NK-92 (cell line): Measurements from ENCODE around the gene AASDH.
"Not testable (repeated sequence)": the region's sequence is repeated elsewhere in the genome, so short reads cannot be mapped to it uniquely, and the experiment has no call there.

ENCODE experiments used
- DNase-seq: peaks from one replicate; lab custom pipeline; 2025; ENCODE audit not compliant: unreplicated experiment; lab: John Stamatoyannopoulos, UW

The AASDH gene

DNA sequence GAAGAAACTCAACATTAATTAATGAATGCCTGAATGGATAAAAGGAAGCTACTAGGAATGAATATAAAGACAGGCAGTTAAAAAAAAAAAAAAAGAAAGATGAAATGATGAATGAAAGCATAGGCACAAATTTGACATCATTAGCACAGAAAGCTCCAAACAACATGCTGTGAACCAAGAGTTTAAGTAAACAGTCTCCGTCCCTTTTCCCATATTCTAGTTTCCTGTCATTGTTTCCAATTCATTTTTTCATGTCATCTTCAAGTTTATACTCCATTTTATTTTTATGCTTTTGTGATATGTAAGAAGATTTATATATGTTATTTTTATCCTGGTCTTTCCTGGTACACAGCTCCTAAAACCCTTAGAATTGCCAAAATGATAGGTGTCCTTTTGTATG, 17.7 kb upstream of the AASDH start:
- DNase-seq = no peak

DNA sequence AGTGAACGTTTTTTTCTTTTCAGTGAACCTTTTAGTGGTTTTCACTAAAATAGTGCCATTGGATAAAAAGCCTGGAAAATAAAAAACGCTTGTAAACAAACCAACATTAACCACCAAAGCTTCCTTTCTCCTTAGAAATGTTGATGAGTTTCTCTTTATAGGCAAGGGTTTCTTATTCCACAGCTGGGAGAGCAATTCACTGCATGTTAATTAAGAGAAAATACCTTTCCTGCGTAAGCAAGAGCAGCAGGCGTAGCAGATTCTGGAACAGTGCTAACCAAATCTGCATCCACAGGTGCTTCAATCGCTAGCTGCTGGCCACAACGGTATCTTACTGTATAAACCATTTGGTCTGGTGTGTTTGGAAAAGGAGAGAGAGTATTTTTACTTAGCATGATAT, 13.3 kb upstream of the AASDH start:
- DNase-seq = no peak

DNA sequence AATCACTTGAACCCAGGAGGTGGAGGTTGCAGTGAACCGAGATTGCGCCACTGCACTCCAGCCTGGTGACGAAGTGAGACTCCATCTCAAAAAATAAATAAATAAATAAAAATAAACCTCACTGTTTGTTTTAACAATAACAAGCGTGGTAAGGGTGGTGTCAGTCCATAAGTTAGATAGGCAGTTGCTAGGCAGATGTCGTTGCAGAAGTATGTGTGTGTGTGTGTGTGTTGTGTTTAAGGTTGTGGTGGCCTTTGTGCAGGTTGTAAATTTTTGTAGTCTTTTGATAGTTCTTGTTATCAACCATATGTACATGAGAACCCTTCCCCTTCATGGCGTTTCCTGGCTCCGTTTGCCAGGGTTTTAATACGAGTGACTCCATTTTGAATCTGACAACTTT, 4.0 kb upstream of the AASDH start:
- DNase-seq = no peak

DNA sequence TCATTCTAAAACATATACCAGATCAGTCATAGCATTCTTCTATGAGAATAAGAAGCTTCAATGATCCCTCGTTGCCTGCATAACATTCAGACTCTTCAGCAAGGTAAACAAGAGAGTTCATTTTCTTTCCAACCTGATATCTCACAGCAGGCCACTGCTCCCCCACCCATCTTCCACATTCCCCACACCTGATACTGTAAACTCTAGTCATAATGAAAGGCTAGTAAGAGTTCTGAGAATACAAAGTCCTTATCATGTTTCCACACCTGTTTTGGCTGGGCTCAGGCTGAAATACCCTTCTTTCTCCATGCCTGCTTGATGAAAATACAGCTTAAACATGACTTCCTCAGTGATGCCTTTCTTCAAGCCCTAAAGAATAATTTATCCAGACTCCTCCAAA, 2.3 kb upstream of the AASDH start:
- DNase-seq = no peak

DNA sequence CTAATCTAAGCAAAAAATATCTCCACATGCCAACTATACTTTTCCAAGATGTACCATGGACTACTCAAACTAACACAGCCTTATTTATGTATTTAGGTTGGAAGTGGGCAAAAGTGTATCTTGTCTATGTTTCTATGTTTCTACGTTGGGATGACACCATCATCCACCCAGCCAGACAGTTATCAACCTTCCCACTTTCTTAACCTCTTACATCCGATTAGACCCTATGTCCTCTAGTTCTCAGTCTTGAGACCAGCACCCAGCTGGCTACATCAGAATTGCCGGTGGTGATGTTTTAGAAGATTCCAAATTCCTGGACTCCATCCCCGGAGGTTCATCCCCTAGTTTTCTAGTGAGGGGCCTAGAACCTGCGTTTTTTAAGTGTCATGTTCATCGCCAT, 1.0 kb upstream of the AASDH start:
- DNase-seq = no peak

DNA sequence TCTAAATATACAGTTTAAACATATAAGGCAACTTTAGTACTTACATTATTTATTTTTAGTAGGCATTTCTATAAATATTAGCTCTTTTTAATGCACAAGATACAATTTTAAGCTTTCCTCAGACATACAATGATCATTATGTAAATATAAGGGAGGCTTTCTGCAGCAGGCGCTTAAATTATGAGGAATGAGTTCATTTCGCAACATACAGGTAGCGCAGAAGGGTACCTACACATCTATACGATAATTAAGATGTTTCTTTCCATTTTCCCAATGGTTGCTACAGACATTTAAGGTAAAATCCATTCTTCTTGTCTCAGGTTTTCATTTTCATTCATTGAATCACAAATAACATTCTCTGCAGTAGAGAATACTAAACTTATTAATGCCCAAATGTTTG, 1.2 kb downstream of the AASDH start:
- DNase-seq = no peak

DNA sequence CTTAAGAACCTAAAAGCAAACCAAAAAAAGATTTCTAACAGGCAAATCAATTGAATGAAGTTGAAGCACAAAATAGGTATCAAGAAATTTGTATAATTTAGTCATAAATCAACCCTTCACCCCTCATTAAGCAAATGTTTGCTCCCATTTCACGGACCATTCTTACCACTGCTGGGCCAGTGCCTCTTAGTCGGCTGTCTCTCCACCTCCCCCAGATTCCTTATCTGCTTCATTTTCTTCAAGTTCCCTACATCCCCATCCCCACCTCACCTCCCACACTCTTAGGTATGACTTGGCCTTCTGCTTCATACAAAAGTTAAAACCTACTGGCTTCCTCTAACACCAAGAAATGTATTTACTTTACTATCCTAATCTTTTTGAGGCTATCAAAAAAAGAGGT, 11.8 kb downstream of the AASDH start:
- no peak for DNase-seq

DNA sequence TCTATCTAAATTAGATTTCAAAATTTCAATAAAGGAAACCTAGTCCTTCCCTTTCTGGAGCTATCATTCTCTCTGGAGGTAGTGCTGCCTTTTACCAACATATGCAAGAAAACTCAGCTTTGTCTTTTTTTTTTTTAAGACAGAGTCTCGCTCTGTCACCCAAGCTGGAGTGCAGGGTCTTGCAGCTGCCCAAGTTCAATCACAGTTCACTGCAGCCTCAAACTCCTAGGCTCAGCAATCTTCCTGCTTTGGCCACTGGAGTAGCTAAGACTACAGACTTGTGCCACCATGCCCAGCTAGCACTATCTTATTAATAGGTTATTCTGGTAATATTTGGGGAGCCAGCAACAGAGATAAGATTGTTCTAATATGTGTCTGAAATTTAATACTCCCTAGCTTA, 12.3 kb downstream of the AASDH start:
- DNase-seq = no peak

DNA sequence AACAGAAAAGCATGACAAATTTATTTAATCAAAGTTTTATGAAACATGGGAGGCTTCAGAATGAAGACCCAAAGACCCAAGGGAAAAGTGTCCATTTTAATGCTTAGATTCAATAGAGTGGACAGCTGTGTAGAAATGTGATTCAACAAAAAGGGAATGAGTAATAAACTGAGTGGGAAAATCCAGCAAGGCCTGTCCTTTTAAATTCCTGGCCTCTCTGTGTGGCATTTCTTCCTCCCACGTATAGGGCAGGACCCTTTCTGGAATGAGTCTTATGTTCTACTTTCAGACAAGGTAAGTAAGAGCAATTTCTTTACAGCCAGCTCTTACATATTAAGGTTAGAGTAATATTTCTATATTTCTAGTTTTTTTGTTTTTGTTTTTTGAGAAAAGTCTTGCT, 14.5 kb downstream of the AASDH start:
- no peak for DNase-seq

DNA sequence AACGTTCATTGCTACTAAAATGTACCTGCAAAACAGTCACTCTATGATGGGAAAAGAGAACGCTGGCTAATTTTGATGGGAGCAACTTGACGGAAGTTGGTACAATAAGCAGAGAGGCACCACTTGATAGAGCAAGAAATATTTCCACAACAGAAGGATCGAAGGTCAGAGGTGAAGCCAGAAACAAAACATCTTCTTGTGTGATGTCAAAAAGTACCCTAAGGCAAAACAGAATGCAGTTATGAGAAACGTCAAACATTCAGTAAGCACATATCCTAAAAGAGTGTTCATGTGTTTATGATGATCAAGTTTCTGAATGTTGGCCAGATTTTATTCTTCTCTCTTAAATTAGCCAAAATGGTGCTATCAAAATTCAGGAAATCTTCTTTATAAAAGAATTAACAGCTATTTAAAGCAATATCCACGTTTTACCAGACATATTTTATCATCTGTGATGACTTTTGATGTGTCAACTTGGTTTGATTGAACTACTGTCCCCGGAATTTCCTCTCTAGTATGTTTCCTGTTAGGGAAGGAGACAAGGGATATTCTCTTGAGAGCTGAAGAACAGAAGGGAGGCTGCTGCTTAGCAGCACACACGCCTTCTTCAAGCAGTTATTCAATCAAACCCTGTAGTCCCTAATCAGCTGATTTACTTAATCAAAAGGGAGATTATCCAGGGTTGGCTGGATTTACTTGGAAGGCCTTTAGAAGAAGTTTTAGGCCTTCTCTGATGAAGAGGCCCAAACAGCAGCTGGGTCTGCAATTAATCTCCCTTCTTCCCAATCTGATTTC, 15.7 kb downstream of the AASDH start:
- no peak for DNase-seq

DNA sequence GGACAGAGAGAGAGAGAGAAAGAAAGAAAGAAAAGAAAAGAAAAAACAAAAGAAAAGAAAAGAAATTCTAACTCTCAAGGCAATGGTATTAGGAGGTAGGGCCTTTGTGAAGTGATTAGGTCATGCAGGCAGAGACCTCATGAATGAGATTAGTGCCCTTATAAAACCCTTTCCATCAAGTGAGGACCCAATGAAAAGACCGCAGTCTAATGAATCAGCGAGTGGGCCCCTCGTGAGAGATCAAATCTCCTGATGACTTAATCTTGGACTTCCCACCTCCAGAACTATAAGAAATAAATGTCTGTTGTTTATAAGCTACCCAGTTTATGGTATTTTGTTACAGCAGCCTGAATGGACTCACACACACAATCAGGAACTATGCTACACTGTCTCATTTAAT, 16.9 kb downstream of the AASDH start:
- no peak for DNase-seq

DNA sequence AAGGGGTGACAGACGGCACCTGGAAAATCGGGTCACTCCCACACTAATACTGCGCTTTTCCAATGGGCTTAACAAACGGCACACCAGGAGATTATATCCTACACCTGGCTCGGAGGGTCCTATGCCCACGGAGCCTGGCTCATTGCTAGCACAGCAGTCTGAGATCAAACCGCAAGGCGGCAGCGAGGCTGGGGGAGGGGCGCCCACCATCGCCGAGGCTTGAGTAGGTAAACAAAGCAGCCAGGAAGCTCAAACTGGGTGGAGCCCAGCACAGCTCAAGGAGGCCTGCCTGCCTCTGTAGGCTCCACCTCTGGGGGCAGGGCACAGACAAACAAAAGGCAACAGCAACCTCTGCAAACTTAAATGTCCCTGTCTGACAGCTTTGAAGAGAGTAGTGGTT, 24.3 kb downstream of the AASDH start:
- DNase-seq = not testable (repeated sequence)

DNA sequence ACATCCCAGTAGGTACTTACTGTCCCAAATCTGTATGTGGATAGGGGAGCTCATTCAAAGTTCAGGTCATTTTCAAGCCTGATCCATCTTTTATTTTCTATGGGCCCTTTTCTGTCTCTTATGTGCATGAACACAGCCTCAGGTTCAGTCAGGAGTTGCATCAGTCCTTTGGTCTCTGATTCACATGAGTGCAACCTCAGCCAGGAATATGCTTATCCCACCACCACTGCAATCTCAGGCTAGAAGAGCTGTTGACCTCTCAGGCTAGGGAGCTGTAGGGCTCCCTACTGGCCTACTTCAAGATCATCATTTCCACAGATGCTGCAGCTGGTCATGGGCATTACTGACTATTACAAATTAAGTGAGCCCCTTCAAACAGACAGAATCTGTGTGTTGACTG, 27.2 kb downstream of the AASDH start:
- DNase-seq = no peak

DNA sequence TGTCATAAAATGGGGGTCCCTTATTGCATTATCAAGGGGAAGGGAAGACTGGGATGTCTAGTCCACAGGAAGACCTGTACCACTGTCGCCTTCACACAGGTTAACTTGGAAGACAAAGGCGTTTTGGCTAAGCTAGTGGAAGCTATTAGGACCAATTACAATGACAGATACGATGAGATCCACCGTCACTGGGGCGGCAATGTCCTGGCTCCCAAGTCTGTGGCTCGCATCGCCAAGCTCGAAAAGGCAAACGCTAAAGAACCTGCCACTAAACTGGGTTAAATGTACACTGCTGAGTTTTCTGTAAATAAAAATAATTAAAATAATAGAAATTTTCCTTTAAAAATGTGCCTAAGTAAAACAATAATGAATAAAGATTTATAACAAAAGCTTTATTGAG, 30.6 kb downstream of the AASDH start:
- DNase-seq = no peak

DNA sequence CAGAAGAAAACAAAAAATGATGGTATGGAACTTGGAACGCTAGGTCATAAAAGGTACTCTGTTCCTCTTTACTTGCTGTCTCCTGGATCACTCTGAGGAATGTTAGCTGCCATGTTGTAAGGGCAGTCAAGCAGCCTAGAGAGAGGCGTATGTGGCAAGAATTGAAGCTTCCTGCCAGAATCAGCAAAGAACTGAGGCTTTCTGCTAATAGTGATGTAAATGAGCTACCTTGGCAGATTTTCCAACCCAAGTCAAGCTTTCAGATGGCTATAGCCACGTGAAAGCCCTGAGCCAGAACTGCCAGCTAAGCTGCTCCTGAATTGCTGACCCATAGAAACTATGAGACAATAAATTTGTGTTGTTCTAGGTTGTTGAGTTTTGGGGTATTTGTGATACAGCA, 38.7 kb downstream of the AASDH start:
- DNase-seq = no peak

DNA sequence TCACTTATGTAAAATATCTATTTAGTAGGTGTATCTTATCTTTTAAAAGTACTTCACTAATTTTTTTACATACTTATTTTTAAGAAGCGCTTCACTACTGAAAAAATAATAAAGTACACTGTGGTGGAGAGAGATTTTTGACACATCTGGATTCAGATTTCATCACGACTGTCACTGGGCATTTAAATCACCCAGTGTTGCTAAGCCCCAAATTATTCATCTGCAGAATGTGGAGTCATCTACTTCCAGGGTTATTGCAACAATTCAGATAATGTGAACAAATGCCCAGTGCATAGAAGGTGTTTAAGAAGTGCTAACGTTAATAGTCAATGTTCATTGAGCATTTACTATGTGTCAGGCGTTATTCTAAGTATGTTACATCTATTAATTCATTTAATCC, 41.8 kb downstream of the AASDH start:
- DNase-seq = no peak

DNA sequence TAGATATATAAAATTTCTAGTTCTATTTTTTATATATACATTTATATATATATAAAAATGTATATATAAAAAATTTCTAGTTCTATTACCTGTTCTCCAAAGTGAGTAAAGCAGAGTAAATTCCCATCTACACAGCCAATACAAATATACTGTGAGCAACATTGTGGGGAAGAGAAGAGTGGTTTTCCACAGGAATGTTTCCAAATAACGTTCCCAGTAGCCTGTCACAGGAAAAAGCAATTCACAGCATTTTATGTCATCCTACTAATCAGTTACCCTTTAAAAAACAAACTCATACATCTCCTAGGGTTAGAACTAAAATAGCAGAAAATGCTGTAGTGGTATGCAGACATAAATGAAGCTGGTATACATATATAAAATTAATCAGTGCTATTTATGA, 44.5 kb downstream of the AASDH start:
- DNase-seq = no peak

DNA sequence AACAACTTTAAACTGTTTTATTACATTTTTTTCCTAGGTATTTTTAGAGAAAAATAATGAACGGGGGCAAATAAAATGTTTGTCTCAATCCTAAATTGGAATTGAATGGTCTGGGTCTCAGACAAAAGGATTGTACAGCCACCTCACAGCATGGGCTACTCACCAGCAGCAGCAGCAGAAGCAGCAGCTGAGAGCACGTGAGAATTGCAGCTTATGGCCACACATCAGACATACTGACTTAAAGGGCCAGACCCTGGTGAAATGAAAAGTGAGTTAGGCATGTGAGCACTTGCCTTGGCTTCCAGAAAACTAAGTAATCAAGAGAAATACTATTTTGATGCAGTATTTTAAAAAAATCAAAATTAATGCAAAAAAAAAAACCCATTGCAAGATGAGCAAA, 56.6 kb downstream of the AASDH start:
- no peak for DNase-seq

DNA sequence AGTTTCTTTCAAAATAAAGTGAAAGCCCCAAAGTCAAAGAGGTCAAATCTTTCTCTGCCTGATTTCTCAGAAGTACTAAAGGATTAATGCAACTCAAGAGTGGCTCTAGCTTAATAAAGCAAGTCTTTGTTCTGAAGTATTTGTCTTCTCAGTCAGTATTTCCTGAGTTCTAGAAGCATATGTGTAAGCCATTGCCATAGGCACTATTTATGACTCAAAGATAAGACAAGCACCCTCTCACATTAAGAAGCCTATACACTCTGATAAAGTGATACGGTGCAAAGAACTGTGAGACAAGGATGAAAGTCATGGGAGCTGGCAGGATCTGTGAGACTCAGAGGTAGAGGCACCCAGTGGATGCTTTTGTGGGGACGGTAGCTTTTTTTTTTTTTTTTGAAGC, 60.9 kb downstream of the AASDH start:
- DNase-seq = no peak

DNA sequence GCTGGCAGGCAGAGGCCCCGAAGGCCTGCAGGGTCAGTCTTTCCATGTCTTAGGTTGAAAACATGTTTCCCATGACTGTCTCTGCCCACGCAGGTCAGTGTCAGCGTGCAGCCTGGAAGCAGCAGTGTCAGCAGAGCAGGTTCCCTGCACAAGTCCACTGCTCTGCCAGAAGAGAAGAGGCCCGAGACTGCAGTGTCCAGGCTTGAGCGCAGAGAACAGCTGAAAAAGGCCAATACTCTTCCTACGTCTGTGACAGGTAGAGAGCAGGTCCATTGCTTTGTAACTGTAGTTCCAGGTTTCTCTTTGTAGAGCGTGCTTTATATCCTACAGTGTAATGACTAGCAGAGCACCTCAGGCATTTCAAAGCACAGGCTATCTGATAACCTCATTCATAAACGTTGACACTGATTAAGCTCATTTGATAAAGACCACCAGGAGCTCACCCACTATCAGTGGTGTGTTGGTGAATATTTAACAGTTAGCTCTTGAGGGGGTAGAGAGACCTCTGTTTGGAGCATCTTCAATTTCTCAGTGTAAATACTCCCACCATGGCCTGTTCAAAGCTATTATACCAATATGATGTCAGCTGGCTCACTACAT, 63.2 kb downstream of the AASDH start:
- DNase-seq = no peak

DNA sequence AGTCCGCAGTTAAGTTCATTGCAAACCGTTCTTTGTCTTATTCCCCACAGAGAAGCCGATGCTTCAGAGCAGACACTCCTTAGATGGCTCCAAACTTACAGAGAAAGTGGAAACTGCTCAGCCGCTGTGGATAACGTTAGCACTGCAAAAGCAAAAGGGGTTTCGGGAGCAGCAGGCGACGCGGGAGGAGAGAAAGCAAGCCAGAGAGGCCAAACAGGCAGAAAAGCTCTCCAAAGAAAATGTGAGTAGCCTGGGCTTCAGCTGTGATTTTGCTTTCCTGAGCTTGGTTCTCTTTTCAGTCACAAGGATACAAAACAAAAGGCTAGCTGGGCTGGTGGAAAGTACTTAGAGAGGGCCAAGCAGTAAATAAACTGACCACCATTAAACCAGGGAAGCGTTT, 64.0 kb downstream of the AASDH start:
- no peak for DNase-seq

DNA sequence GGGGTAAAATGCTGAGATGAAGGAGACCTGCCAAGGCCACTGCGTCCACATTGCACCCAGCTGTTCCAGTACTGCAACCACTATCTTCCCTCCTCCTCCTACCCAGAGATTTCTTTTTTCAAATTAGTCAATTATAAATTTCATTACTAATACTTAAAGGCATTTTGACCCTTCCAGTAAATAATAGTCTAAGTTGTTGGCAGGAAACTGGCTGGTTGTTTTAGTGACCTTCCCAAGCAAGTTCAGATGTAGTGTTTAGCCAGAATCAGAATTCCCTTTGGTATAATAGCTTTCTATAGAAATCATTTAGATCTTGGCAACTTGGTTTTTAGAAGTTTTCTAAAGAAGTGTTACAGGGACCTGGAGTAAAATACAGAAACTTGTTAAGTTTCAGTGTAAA, 66.0 kb downstream of the AASDH start:
- no peak for DNase-seq

DNA sequence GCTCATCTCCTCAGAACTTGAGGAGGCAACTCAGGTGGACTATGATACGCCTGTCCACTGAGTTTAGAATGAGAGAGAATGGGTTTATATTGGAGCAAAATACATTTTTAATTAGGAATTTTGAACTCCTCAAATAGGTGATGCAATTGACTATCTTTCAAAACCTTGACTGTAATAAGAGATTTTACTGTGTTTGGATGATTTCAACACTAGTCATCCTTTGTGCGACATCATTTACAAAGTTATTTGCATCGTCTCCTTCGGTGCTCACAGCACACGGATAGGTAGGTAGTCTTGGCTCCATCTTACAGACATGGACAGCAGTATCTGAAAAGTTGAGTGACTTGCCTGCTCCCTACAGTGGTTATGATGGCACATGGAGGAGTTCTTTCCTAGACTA, 67.0 kb downstream of the AASDH start:
- no peak for DNase-seq
